Endothelial cell of umbilical vein (primary cell): Measurements from ENCODE around the gene TMCO1. TPM values are rescaled to one million over a fixed set of nuclear protein-coding genes. Genes with fewer than 3 reads are reported as not detected.

Experiments used
- BruUV-seq: library from RNA; stranded (reverse); fragments of 400-500 nt; replicated peaks from 2 replicates; lab custom pipeline; 2021; lab: Mats Ljungman, UMichigan
- CTCF ChIA-PET: fragments of 300-600, 350-600 bp; sonication (Branson Sonifier 250); formaldehyde crosslinking; loops from one replicate; lab custom pipeline; 2021; ENCODE audit warnings: antibody characterized with exemption, inconsistent platforms; lab: Charles Lee
- POLR2A ChIA-PET: fragments of 300-600, 350-600 bp; sonication (Branson Sonifier 250); formaldehyde crosslinking; loops from one replicate; lab custom pipeline; 2021; ENCODE audit warnings: antibody characterized with exemption, inconsistent platforms; lab: Charles Lee
- DNase-seq: peaks from one replicate; pipeline ENCODE4 v3.0.0-alpha.2; 2011; ENCODE audit warnings: low read depth, low spot score
- FAIRE-seq: peaks from 2 replicates; lab custom pipeline; 2011; peaks lifted over from hg19 to GRCh38; lab: Jason Lieb, UNC
- H2AFZ ChIP-seq: 2 replicates; pipeline ENCODE4 v1.6.0; 2012; ENCODE audit warnings: low read depth, low read length, control low read depth, inconsistent platforms
- H3K27ac ChIP-seq: 2 replicates; pipeline ENCODE4 v1.5.1; 2011; ENCODE audit warnings: low read depth, mild to moderate bottlenecking, control low read depth, low read length, moderate library complexity; ENCODE audit not compliant: insufficient read depth
- H3K27me3 ChIP-seq, 2 experiments: 2 replicates each; pipeline versions ENCODE4 v1.6.0 to v1.6.1; 2011; ENCODE audit warnings: low read length in 2 of 2, mixed read lengths in 1 of 2; ENCODE audit not compliant: control insufficient read depth in 2 of 2, insufficient read depth in 2 of 2
- H3K36me3 ChIP-seq, 2 experiments: 2 replicates in 1 of 2; 3 replicates in 1 of 2; pipeline ENCODE4 v1.5.1; 2011; ENCODE audit warnings: low read length in 2 of 2, mild to moderate bottlenecking in 1 of 2, moderate library complexity in 1 of 2; ENCODE audit not compliant: control insufficient read depth in 2 of 2, insufficient read depth in 2 of 2; ENCODE audit errors: extremely low read depth in 1 of 2
- H3K4me1 ChIP-seq: 3 replicates; pipeline ENCODE4 v1.5.1; 2011; ENCODE audit warnings: mild to moderate bottlenecking, low read length; ENCODE audit not compliant: control insufficient read depth, insufficient read depth; ENCODE audit errors: extremely low read depth
- H3K4me2 ChIP-seq: 2 replicates; pipeline ENCODE4 v1.6.1; 2011; ENCODE audit warnings: low read length, control low read depth, mixed read lengths; ENCODE audit not compliant: insufficient read depth
- H3K4me3 ChIP-seq, 3 experiments: fragments of 200-600 bp in 1 of 3; sonication (generic), shearing (Covaris generic) in 1 of 3; replicated peaks in 1 of 3; 2 replicates each; pipeline ENCODE4 v1.5.1; 2011 to 2016; ENCODE audit warnings: control low read depth in 3 of 3, low read length in 3 of 3, mild to moderate bottlenecking in 2 of 3, inconsistent platforms in 1 of 3, low read depth in 1 of 3, moderate library complexity in 1 of 3; ENCODE audit not compliant: insufficient read depth in 1 of 3
- H3K79me2 ChIP-seq: 2 replicates; pipeline ENCODE4 v1.6.0; 2012; ENCODE audit warnings: low read length, inconsistent platforms; ENCODE audit not compliant: control insufficient read depth, insufficient read depth
- H3K9ac ChIP-seq: replicated peaks from 2 replicates; pipeline ENCODE3; 2011; ENCODE audit warnings: low read length, control low read depth; ENCODE audit not compliant: insufficient read depth; ENCODE audit errors: extremely low read depth
- H3K9me1 ChIP-seq: replicated peaks from 3 replicates; pipeline ENCODE4 v1.6.0; 2011; ENCODE audit warnings: mild to moderate bottlenecking, low read length; ENCODE audit not compliant: control insufficient read depth, insufficient read depth; ENCODE audit errors: extremely low read depth
- H3K9me3 ChIP-seq: replicated peaks from 2 replicates; pipeline ENCODE4 v1.5.1; 2012; ENCODE audit warnings: low read length, inconsistent platforms; ENCODE audit not compliant: control insufficient read depth, insufficient read depth
- H4K20me1 ChIP-seq: replicated peaks from 2 replicates; pipeline ENCODE3; 2011; ENCODE audit warnings: mild to moderate bottlenecking, low read length; ENCODE audit not compliant: control insufficient read depth, insufficient read depth; ENCODE audit errors: extremely low read depth
- CTCF ChIP-seq, 2 donors: IDR thresholded peaks; 1 replicate in 1 of 2; 2 replicates in 1 of 2; pipeline ENCODE4 v1.5.1; 2011; ENCODE audit warnings: low read length in 2 of 2, mild to moderate bottlenecking in 2 of 2, moderate library complexity in 2 of 2, control low read depth in 1 of 2, inconsistent platforms in 1 of 2, low read depth in 1 of 2; ENCODE audit not compliant: insufficient read depth in 1 of 2; ENCODE audit errors: extremely low read depth in 1 of 2
- EZH2 ChIP-seq: IDR thresholded peaks from 2 replicates; pipeline ENCODE4 v1.6.1; 2012; ENCODE audit warnings: borderline replicate concordance, low read depth, mild to moderate bottlenecking, moderate library complexity, low read length, inconsistent platforms; ENCODE audit not compliant: severe bottlenecking
- FOS ChIP-seq: IDR thresholded peaks from 2 replicates; pipeline ENCODE4 v1.6.1; 2011; ENCODE audit warnings: mild to moderate bottlenecking, low read length, moderate library complexity, borderline replicate concordance; ENCODE audit not compliant: insufficient read depth
- GATA2 ChIP-seq: IDR thresholded peaks from 2 replicates; pipeline ENCODE4 v1.7.0; 2011; ENCODE audit warnings: low read depth, mild to moderate bottlenecking, moderate library complexity, mixed read lengths, low read length; ENCODE audit not compliant: insufficient read length, insufficient read depth
- JUN ChIP-seq: IDR thresholded peaks from 2 replicates; pipeline ENCODE4 v1.6.1; 2011; ENCODE audit warnings: borderline replicate concordance, low read depth; ENCODE audit not compliant: insufficient read length, insufficient read depth
- MYC ChIP-seq: IDR thresholded peaks from one replicate; pipeline ENCODE4 v1.6.1; 2011; ENCODE audit warnings: mild to moderate bottlenecking, low read depth, low read length
- POLR2A ChIP-seq: IDR thresholded peaks from 2 replicates; pipeline ENCODE4 v1.6.1; 2012; ENCODE audit warnings: low read depth, mild to moderate bottlenecking, control low read depth, low read length
- POLR2AphosphoS5 ChIP-seq: IDR thresholded peaks from 2 replicates; pipeline ENCODE4 v1.6.1; 2012; ENCODE audit warnings: low read depth, mild to moderate bottlenecking, control low read depth, low read length, moderate library complexity; ENCODE audit not compliant: insufficient read depth
- dilution Hi-C: fragments of 300-500 bp; cut with MboI; formaldehyde crosslinking; loops from one replicate; pipeline ENCODE4 v1.15.0; 2019; ENCODE audit warnings: low sequenced_read_pairs; ENCODE audit not compliant: extremely low pct_ligation_motif_present
- intact Hi-C: fragments of 100-400 bp; cut with micrococcal nuclease; formaldehyde crosslinking; loops from one replicate; pipeline ENCODE4 v1.10.0; 2022
- polyA plus RNA-seq, 4 experiments: library from polyadenylated mRNA; depleted of rRNA in 3 of 4; stranded (reverse) in 3 of 4; unstranded in 1 of 4; fragments of >200 nt; gene quantifications; 2 replicates each; pipeline versions ENCODE4 v1.2.1 to v1.2.3, GENCODE V29; 2011 to 2012; ENCODE audit warnings: missing spikeins in 1 of 4
- total RNA-seq: library from RNA; stranded (reverse); gene quantifications from 2 replicates; pipeline ENCODE4 v1.2.3, GENCODE V29; 2021
- TF ChIP-seq, protein P1 (sequence below): IDR thresholded peaks from 2 replicates; pipeline ENCODE4 v1.6.1; 2011; ENCODE audit not compliant: insufficient read depth, insufficient read length

TMCO1 gene
- total and polyA plus RNA-seq, 2 donors (not counting 3 experiments of a cell fraction or from before 2014, with no cell fraction given): 86.0 to 93.4 TPM

DNA sequence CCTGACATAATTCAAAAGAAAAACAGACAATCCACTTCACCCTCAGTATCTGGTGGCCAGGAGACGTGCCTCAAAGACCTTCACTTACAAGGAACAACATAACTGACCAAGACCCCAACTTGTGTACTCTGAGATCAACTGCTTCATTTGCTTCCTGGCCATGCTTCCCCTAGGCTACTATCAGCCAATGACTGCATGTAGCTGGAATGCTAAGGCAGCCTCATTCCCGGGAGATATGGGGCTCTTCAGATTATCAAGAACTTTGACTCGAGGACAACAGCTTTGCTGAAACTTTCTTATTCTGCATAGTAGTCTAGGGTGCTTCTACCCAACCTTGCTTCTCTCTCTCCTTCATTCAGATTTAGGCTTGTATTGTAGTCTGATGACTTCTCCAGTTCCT is 47.1 kb upstream of the TMCO1 start:
- DNase-seq: peak; percentile 6
- intact Hi-C loops: no loop called here
- ChIA-PET CTCF (no interaction called here), POLR2A (no interaction called here)
- Histone ChIP-seq H3K9ac (no peak overlapping the region), H3K79me2 (no peaks in the 10 kb centered on the region), H3K4me1 (no peaks in the 10 kb centered on the region), H3K36me3 (no peaks in the 10 kb centered on the region), H3K27me3 (no peaks in the 10 kb centered on the region), H4K20me1 (no peaks in the 10 kb centered on the region), H3K9me3 (no peaks in the 10 kb centered on the region), H3K27ac (no peak overlapping the region), H3K4me3 (no peak overlapping the region), H3K9me1 (no peaks in the 10 kb centered on the region), H2AFZ (no peak overlapping the region), H3K4me2 (no peak overlapping the region)
- FAIRE-seq: no peak
- dilution Hi-C loops: no loop called here
- no TSS peak for BruUV-seq
- TF ChIP-seq POLR2AphosphoS5: no peak
- no peak for TF ChIP-seq POLR2A
- TF ChIP-seq FOS: no peak
- no peak for TF ChIP-seq EZH2
- no peak for TF ChIP-seq GATA2
- TF ChIP-seq JUN: no peak
- TF ChIP-seq MYC: no peak
- TF ChIP-seq, protein P1, sequence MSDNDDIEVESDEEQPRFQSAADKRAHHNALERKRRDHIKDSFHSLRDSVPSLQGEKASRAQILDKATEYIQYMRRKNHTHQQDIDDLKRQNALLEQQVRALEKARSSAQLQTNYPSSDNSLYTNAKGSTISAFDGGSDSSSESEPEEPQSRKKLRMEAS: no peak
- no peak for TF ChIP-seq CTCF (IDR thresholded peaks at IDR 0.05; ENCODE audit: extremely low read depth in 1 of 2, insufficient read depth in 1 of 2, low read depth in 1 of 2, low read length in 2 of 2)
